ENCODE measurements around the gene HARS1.
"Not testable (repeated sequence)": the region's sequence is repeated elsewhere in the genome, so short reads cannot be mapped to it uniquely, and the experiment has no call there.

HARS1 gene

DNA sequence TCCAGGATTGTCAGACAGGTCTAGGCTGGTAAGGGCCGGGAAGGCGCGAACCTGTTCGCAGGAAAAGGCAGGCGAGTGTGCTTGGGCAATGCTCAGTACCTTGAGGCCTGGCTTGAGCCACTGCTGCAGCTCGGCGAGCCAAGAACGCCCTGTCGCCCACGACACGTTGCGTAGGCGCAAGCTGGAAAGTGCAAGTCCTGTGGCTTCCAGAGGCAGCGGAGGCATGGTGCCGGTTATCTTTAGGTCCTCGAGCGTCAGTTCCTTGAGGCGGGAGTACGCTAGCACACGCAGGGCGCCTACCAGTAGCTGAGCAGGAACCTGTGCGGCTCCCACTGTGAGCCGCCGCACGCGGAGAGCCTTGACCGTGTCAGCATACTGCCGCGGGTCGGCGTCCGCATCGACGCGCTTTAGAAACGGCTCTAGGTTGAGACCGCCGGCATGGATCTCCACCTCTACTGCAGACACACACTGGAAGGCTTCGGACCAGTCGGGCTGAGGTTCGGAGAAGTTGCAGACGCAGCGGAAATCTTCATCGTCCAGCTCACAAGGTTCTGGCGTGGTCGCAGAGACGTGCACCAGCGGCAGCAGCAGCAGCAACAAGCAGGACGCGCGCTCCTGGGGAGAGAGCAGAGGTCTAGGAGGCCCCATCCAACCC, 58.7 kb downstream of the HARS1 start:
- DNase-seq, result peak; percentile 65

DNA sequence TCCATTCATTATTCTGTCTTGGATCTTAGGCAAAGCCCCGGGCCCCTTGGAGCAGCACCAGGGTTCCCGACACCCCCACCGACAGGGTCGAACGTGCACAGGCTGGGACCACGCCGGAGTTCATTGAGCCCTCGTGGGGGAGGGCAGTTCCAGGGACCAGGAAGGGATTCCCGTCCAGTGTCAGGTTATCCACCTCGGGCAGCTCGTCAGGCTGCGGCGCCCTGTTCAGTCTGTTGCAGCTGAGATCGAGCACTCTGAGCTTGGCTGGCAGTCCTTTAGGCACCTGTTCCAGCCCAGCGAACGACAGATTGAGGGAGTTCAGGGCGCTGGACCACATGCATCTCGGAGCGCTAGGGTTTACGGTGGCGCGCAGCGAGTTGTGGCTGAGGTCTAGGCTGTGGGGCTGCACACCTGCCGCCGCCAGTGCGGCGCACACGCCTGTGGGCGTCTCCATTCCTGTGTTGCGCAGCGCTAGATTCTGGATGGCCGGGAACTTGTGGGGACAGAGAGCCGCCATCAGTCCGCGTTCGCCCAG, 59.3 kb downstream of the HARS1 start:
- DNase-seq, result peak; percentile 56

DNA sequence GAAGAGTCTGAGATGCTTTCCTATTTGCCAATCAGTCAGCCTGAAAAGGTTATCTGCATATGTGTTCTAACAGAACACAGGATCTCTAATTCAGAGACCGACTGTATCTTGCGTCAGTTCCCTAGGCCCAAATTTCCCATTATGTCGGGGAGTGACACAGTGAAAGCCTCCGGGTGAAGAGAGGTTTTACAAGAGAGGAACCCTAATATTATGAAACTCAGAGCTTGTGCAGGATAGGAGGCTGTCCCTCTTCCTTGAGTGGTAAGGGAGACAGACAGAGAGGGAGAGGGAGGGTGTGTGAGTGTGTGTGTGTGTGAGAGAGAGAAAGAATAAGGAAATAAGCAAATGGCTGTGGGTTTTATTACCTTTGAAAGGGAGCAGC, 60.1 kb downstream of the HARS1 start:
- no peak for DNase-seq

GRCh38 chr5:140630292-140631035, 60.7 kb downstream of the HARS1 start:
- DNase-seq, result no peak

GRCh38 chr5:140628711-140629110, 62.5 kb downstream of the HARS1 start:
- DNase-seq, result no peak

- no peak for DNase-seq
Observed at GRCh38 chr5:140627972-140628371, 63.2 kb downstream of the HARS1 start.

- not testable (repeated sequence) for DNase-seq
Observed at GRCh38 chr5:140624886-140625285, 66.3 kb downstream of the HARS1 start.

All from CD4-positive, alpha-beta T cell treated with Interleukin-6 for 4 hours (primary cell).